HCT116 (cell line): ENCODE data around the gene KCNA4.

Experiments used
- CEBPB ChIP-seq: IDR thresholded peaks from 2 replicates; pipeline ENCODE4 v1.6.1; 2012; ENCODE audit warnings: low read depth
- TF ChIP-seq, protein P1 (sequence below), 3 experiments: fragments of 200-600 bp in 1 of 3; sonication (generic) in 1 of 3; IDR thresholded peaks in 2 of 3; conservative IDR thresholded peaks in 1 of 3; 2 replicates each; pipeline ENCODE4 v1.5.1; 2012 to 2017; ENCODE audit warnings: low read depth in 2 of 3, low read length in 2 of 3, antibody characterized with exemption in 1 of 3, borderline replicate concordance in 1 of 3, control low read depth in 1 of 3, mild to moderate bottlenecking in 1 of 3, mixed read lengths in 1 of 3, mixed run types in 1 of 3, moderate library complexity in 1 of 3; ENCODE audit not compliant: insufficient read depth in 1 of 3

DNA sequence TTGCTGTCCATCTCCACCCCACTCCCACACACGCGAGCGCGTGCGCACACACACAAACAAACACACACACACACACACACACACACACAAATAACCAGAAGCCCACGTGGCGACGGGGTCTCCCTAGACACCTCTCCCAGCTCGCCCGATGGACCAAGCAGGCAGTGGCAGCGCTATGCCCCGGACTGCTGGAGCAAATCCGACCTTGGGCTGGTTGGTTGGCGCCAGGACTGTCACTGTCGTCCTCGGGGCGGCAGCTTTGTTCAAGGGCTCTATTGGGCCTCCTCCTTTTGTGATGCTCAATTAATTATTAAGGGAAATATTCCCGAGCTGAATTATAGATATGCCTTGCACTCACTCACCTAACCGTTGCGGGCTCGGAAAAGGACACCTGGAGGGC lies 1.7 kb upstream of the KCNA4 start:
- TF ChIP-seq, protein P1, sequence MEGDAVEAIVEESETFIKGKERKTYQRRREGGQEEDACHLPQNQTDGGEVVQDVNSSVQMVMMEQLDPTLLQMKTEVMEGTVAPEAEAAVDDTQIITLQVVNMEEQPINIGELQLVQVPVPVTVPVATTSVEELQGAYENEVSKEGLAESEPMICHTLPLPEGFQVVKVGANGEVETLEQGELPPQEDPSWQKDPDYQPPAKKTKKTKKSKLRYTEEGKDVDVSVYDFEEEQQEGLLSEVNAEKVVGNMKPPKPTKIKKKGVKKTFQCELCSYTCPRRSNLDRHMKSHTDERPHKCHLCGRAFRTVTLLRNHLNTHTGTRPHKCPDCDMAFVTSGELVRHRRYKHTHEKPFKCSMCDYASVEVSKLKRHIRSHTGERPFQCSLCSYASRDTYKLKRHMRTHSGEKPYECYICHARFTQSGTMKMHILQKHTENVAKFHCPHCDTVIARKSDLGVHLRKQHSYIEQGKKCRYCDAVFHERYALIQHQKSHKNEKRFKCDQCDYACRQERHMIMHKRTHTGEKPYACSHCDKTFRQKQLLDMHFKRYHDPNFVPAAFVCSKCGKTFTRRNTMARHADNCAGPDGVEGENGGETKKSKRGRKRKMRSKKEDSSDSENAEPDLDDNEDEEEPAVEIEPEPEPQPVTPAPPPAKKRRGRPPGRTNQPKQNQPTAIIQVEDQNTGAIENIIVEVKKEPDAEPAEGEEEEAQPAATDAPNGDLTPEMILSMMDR (IDR thresholded peaks at IDR 0.05 in 2 of 3, conservative IDR thresholded peaks at IDR 0.05 in 1 of 3; ENCODE audit: borderline replicate concordance in 1 of 3, insufficient read depth in 1 of 3, low read depth in 2 of 3, low read length in 2 of 3), result no peak
- TF ChIP-seq CEBPB, result no peak
